Common myeloid progenitor, CD34-positive (primary cell): ENCODE results near the gene NOSIP. TPM values are rescaled to one million over a fixed set of nuclear protein-coding genes. Genes with fewer than 3 reads are reported as not detected.
"Not testable (repeated sequence)": the region's sequence is repeated elsewhere in the genome, so short reads cannot be mapped to it uniquely, and the experiment has no call there.

Experiments
- CTCF ChIA-PET: fragments of 350-600 bp; sonication (Branson Sonifier 250); formaldehyde crosslinking; loops from one replicate; lab custom pipeline; 2021; ENCODE audit warnings: antibody characterized with exemption; lab: Charles Lee
- POLR2A ChIA-PET: fragments of 350-600 bp; sonication (Branson Sonifier 250); formaldehyde crosslinking; loops from one replicate; lab custom pipeline; 2021; ENCODE audit warnings: antibody characterized with exemption; lab: Charles Lee
- DNase-seq, 3 donors: peaks; one replicate each; pipeline versions ENCODE4 v3.0.0 to v3.0.0-alpha.2; 2013
- H3K27ac ChIP-seq, 2 experiments: 1 replicate in 1 of 2; 2 replicates in 1 of 2; pipeline ENCODE4 v1.7.0; 2013; ENCODE audit warnings: inconsistent platforms in 2 of 2, low read length in 2 of 2, mild to moderate bottlenecking in 2 of 2, low read depth in 1 of 2, moderate library complexity in 1 of 2; ENCODE audit not compliant: severe bottlenecking in 2 of 2, insufficient read depth in 1 of 2, poor library complexity in 1 of 2
- H3K27me3 ChIP-seq, 5 experiments: replicated peaks in 2 of 5; 1 replicate in 3 of 5; 2 replicates in 2 of 5; pipeline versions ENCODE4 v1.6.1 to v1.7.0; 2013; ENCODE audit warnings: low read length in 4 of 5, mild to moderate bottlenecking in 2 of 5, moderate library complexity in 2 of 5, inconsistent platforms in 1 of 5; ENCODE audit not compliant: insufficient read depth in 5 of 5, control insufficient read depth in 4 of 5
- H3K36me3 ChIP-seq, 4 experiments: 1 replicate in 2 of 4; 2 replicates in 2 of 4; pipeline versions ENCODE4 v1.6.1 to v1.7.0; 2013; ENCODE audit warnings: low read length in 3 of 4, control low read depth in 1 of 4, mild to moderate bottlenecking in 1 of 4; ENCODE audit not compliant: control insufficient read depth in 4 of 4, insufficient read depth in 4 of 4
- H3K4me1 ChIP-seq, 4 experiments: 1 replicate in 3 of 4; 2 replicates in 1 of 4; pipeline versions ENCODE4 v1.6.1 to v1.7.1; 2013; ENCODE audit warnings: low read length in 3 of 4, mild to moderate bottlenecking in 3 of 4, control low read depth in 1 of 4, inconsistent platforms in 1 of 4, moderate library complexity in 1 of 4; ENCODE audit not compliant: control insufficient read depth in 4 of 4, insufficient read depth in 4 of 4; ENCODE audit errors: control extremely low read depth in 1 of 4
- H3K4me3 ChIP-seq, 7 experiments: 1 replicate in 4 of 7; 2 replicates in 3 of 7; pipeline versions ENCODE4 v1.5.1 to v1.7.0; 2013; ENCODE audit warnings: mild to moderate bottlenecking in 7 of 7, low read length in 6 of 7, moderate library complexity in 6 of 7, inconsistent platforms in 2 of 7, low read depth in 2 of 7, control low read depth in 1 of 7; ENCODE audit not compliant: insufficient read depth in 4 of 7, control insufficient read depth in 1 of 7; ENCODE audit errors: extremely low read depth in 1 of 7
- H3K9me3 ChIP-seq, 5 experiments: 1 replicate in 4 of 5; 2 replicates in 1 of 5; pipeline versions ENCODE4 v1.6.1 to v1.7.1; 2013; ENCODE audit warnings: low read length in 4 of 5, mild to moderate bottlenecking in 2 of 5, inconsistent platforms in 1 of 5, low read depth in 1 of 5, moderate library complexity in 1 of 5; ENCODE audit not compliant: control insufficient read depth in 4 of 5, insufficient read depth in 2 of 5; ENCODE audit errors: control extremely low read depth in 1 of 5
- WGBS: methylation state at CpG from one replicate; pipeline ENCODE4 v1.1.5; 2013; ENCODE audit not compliant: insufficient coverage; 5-methylcytosine and 5-hydroxymethylcytosine counted together
- polyA plus RNA-seq: library from polyadenylated mRNA; unstranded; fragments of 120-200 nt; gene quantifications from one replicate; pipeline ENCODE4 v1.2.1, GENCODE V29; 2013

The NOSIP gene
- 46.8 TPM for polyA plus RNA-seq

GRCh38 chr19:49580264-49581006 lies at the start of gene NOSIP:
TSS of gene NOSIP (minus strand) at chr19:49580556. CDS start at chr19:49560691, 19,865 bp downstream.
- H3K9me3 ChIP-seq, result no peaks in the 10 kb centered on the region
- ChIA-PET CTCF (interaction anchor here (0.8 to 4.6 kb wide), 10 partner anchors 10 to 109 kb away, joined by 3 to 27 read pairs (median 3); no protein-coding TSS in a partner anchor), POLR2A (interaction anchor here (0.6 to 2.0 kb wide), 7 partner anchors 10 to 96 kb away, joined by 3 to 15 read pairs (median 3); partner anchors contain the start of genes PRMT1 and PRR12)
- peak; percentile 97 for DNase-seq
- peak within 1 kb of the TSS; percentile 74 to 86 for H3K27ac ChIP-seq
- H3K4me1 ChIP-seq, result peaks cover 9 to 19% (median 15%) of the 10 kb centered on the region in 4 experiments
- H3K36me3 ChIP-seq, result peaks cover 4 to 7% (median 6%) of the 10 kb centered on the region in 4 experiments
- H3K4me3 ChIP-seq, result peak within 1 kb of the TSS; percentile 54 to 98 (median 86)
- 6% methylated on average over 17 of the region's 31 CpGs for WGBS
- no peaks in the 10 kb centered on the region for H3K27me3 ChIP-seq

GRCh38 chr19:49629659-49630058 lies 49.3 kb upstream of the NOSIP start:
- WGBS, result 98% methylated on average over 8 of the region's 9 CpGs
- H3K36me3 ChIP-seq, result peaks cover 0 to 36% (median 17%) of the 10 kb centered on the region in 4 experiments
- no peak for DNase-seq
- POLR2A ChIA-PET, result no interaction called here
- H3K4me3 ChIP-seq, result no peak overlapping the region
- CTCF ChIA-PET, result no interaction called here
- H3K4me1 ChIP-seq, result peaks cover 0 to 4% (median 0%) of the 10 kb centered on the region in 4 experiments
- no peaks in the 10 kb centered on the region for H3K27me3 ChIP-seq
- H3K27ac ChIP-seq, result no peak overlapping the region
- H3K9me3 ChIP-seq, result no peaks in the 10 kb centered on the region

- Histone ChIP-seq H3K4me3 (no peak overlapping the region), H3K27me3 (no peaks in the 10 kb centered on the region), H3K27ac (peak overlapping the region in 1 of 2 experiments; percentile 43), H3K4me1 (peaks cover 0 to 4% (median 0%) of the 10 kb centered on the region in 4 experiments), H3K36me3 (peaks cover 0 to 55% (median 28%) of the 10 kb centered on the region in 4 experiments), H3K9me3 (no peaks in the 10 kb centered on the region)
- no peak for DNase-seq
- WGBS, result 99% methylated on average over 6 of the region's 11 CpGs
- POLR2A ChIA-PET, result no interaction called here
- CTCF ChIA-PET, result no interaction called here
Observed at GRCh38 chr19:49626226-49626625, 45.9 kb upstream of the NOSIP start.

- CTCF ChIA-PET, result interaction anchor here (0.6 to 1.0 kb wide), 2 partner anchors 14 to 21 kb away, joined by 3 to 4 read pairs; no protein-coding TSS in a partner anchor
- no peaks in the 10 kb centered on the region for H3K27me3 ChIP-seq
- DNase-seq, result no peak
- H3K4me3 ChIP-seq, result no peak overlapping the region
- WGBS, result 95% methylated on average over 18 of the region's 27 CpGs
- H3K36me3 ChIP-seq, result peaks cover 0 to 60% (median 29%) of the 10 kb centered on the region in 4 experiments
- no peaks in the 10 kb centered on the region for H3K4me1 ChIP-seq
- POLR2A ChIA-PET, result no interaction called here
- no peak overlapping the region for H3K27ac ChIP-seq
- no peaks in the 10 kb centered on the region for H3K9me3 ChIP-seq
Observed at GRCh38 chr19:49624967-49625910, 44.9 kb upstream of the NOSIP start.

- POLR2A ChIA-PET, result interaction anchor here (0.7 kb wide), 1 partner anchor 135 kb away, joined by 3 read pairs; no protein-coding TSS in a partner anchor
- H3K36me3 ChIP-seq, result peaks cover 8 to 79% (median 54%) of the 10 kb centered on the region in 4 experiments
- CTCF ChIA-PET, result interaction anchor here (0.8 kb wide), 1 partner anchor 114 kb away, joined by 3 read pairs; no protein-coding TSS in a partner anchor
Observed at GRCh38 chr19:49617860-49618259, 37.5 kb upstream of the NOSIP start.

GRCh38 chr19:49616945-49617344 lies 36.6 kb upstream of the NOSIP start:
- Histone ChIP-seq H3K27me3 (no peaks in the 10 kb centered on the region), H3K27ac (no peak overlapping the region), H3K9me3 (peaks cover 0 to 11% (median 4%) of the 10 kb centered on the region in 5 experiments), H3K4me1 (no peaks in the 10 kb centered on the region), H3K36me3 (peaks cover 8 to 74% (median 58%) of the 10 kb centered on the region in 4 experiments), H3K4me3 (no peak overlapping the region)
- POLR2A ChIA-PET, result no interaction called here
- DNase-seq, result no peak
- CTCF ChIA-PET, result interaction anchor here (0.6 to 1.0 kb wide), 2 partner anchors 24 to 62 kb away, joined by 3 read pairs; no protein-coding TSS in a partner anchor
- 90% methylated on average over 4 of the region's 7 CpGs for WGBS

More at GRCh38 chr19:49617860-49618259, 37.5 kb upstream of the NOSIP start:
- peaks cover 0 to 11% (median 4%) of the 10 kb centered on the region in 5 experiments for H3K9me3 ChIP-seq
- H3K4me1 ChIP-seq, H3K27me3 ChIP-seq, H3K27ac ChIP-seq, H3K4me3 ChIP-seq, DNase-seq: not testable (repeated sequence)
- 98% methylated on average over 13 of the region's 13 CpGs for WGBS
